Ascending aorta (tissue), 2 donors: ENCODE results near the gene KRT78. TPM values are rescaled to one million over a fixed set of nuclear protein-coding genes. Genes with fewer than 3 reads are reported as not detected.
"Not testable (repeated sequence)": the region's sequence is repeated elsewhere in the genome, so short reads cannot be mapped to it uniquely, and the experiment has no call there.

Experiments
- DNase-seq, 2 donors: peaks; one replicate each; pipeline ENCODE4 v3.0.0-alpha.2; 2019; ENCODE audit warnings: low spot score in 2 of 2
- H3K27ac ChIP-seq, 2 donors: fragments of 200-600 bp; sonication (generic); one replicate each; pipeline ENCODE4 v1.5.1; 2016 to 2017; ENCODE audit warnings: mild to moderate bottlenecking in 1 of 2
- H3K27me3 ChIP-seq: fragments of 200-600 bp; sonication (generic); one replicate; pipeline ENCODE4 v1.5.1; 2017
- H3K36me3 ChIP-seq, 2 donors: fragments of 200-600 bp; sonication (generic); one replicate each; pipeline ENCODE4 v1.5.1; 2016
- H3K4me1 ChIP-seq, 2 donors: fragments of 200-600 bp; sonication (generic); one replicate each; pipeline ENCODE4 v1.5.1; 2016 to 2017; ENCODE audit warnings: mild to moderate bottlenecking in 1 of 2
- H3K4me3 ChIP-seq, 2 donors: fragments of 200-600 bp; sonication (generic); one replicate each; pipeline ENCODE4 v1.5.1; 2016 to 2017; ENCODE audit warnings: mild to moderate bottlenecking in 1 of 2
- H3K9me3 ChIP-seq, 2 donors: fragments of 200-600 bp; sonication (generic); one replicate each; pipeline ENCODE4 v1.5.1; 2016
- CTCF ChIP-seq, 3 experiments: fragments of 200-600 bp in 2 of 3; fragments of 450-650 bp in 1 of 3; sonication (generic) in 2 of 3; IDR thresholded peaks; one replicate each; pipeline ENCODE4 v1.5.1; 2016 to 2019; ENCODE audit warnings: antibody characterized with exemption in 3 of 3, mild to moderate bottlenecking in 1 of 3, moderate library complexity in 1 of 3
- intact Hi-C: fragments of 100-400 bp; cut with DNase I; formaldehyde crosslinking; loops from one replicate; pipeline ENCODE4 v1.15.1; 2023
- total RNA-seq: library from RNA; depleted of rRNA; stranded (reverse); fragments of >200 nt; gene quantifications from one replicate; pipeline ENCODE4 v1.1.0, GENCODE V29; 2016

The KRT78 gene
- total RNA-seq, 1 donor from 2014 or later, result not detected

- TF ChIP-seq CTCF (IDR thresholded peaks at IDR 0.05), result no peak
- Histone ChIP-seq H3K4me3 (no peak overlapping the region), H3K9me3 (no peaks in the 10 kb centered on the region), H3K4me1 (no peaks in the 10 kb centered on the region), H3K27me3 (no peaks in the 10 kb centered on the region), H3K36me3 (no peaks in the 10 kb centered on the region), H3K27ac (no peak overlapping the region)
- DNase-seq, result no peak
- intact Hi-C loops, result no loop called here
Observed at GRCh38 chr12:52797529-52797894, 51.3 kb downstream of the KRT78 start.

DNA sequence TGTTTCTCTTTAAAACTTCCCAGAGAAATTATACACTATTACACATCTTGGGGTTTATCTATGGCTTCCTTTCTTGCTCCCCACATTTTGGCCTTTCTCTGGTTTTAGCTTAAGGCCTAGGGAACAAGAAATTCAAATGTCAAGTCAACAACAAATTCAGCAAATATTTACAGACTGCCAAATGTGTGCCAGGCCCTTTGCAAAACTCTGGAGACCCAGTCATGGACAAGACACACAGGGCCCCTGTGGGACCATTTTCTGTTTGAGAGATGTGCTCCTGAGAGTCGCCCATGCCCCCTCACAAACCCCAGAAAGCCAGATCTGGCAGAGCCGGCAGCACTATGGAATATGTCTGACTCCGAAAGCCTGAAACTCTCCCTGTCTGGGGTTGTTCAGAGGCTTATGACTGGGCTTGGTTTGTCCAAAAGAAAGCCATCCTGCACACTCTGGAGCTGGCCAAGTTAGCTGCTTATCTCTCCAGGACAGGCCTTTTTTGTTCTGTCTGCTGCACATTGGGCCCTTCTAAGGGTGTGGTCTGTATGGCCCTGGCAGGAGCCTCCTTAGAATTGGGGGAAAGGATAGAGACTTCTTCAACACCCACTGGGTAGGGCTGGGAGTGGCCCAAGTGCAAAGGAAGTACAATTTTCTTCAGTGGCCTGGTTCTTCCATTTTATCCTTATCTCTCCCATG lies 51.8 kb downstream of the KRT78 start:
- Histone ChIP-seq H3K27ac (no peak overlapping the region), H3K4me1 (no peaks in the 10 kb centered on the region), H3K4me3 (no peak overlapping the region), H3K9me3 (no peaks in the 10 kb centered on the region), H3K36me3 (no peaks in the 10 kb centered on the region), H3K27me3 (no peaks in the 10 kb centered on the region)
- DNase-seq, result no peak
- TF ChIP-seq CTCF (IDR thresholded peaks at IDR 0.05), result no peak
- intact Hi-C loops, result no loop called here

DNA sequence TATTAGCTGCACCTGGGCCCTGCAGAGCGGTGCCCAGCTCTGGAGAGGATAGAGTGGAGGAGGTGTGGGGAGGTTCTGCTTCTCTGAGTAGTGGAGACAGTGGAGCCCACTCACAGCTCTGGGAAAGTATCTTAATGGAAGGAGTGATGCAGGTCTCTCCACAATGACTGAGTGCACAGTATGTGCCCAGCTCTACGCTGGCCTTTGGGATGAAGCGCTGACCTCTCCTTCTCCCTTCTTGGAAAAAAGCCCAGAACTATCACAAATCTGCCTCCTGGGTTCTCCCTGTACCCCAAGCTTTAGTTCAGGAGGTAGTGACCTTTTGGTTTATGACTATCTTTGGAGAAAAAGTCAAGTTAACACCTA lies 52.4 kb downstream of the KRT78 start:
- no peaks in the 10 kb centered on the region for H3K9me3 ChIP-seq
- TF ChIP-seq CTCF (IDR thresholded peaks at IDR 0.05), result no peak
- no peaks in the 10 kb centered on the region for H3K27me3 ChIP-seq
- no peak overlapping the region for H3K27ac ChIP-seq
- no peak for DNase-seq
- no peaks in the 10 kb centered on the region for H3K4me1 ChIP-seq
- H3K36me3 ChIP-seq, result no peaks in the 10 kb centered on the region
- intact Hi-C loops, result no loop called here
- H3K4me3 ChIP-seq, result no peak overlapping the region

- Histone ChIP-seq H3K4me3 (no peak within 1 kb of the TSS), H3K27ac (no peak within 1 kb of the TSS), H3K4me1 (no peaks in the 10 kb centered on the region), H3K27me3 (no peaks in the 10 kb centered on the region), H3K36me3 (no peaks in the 10 kb centered on the region), H3K9me3 (no peaks in the 10 kb centered on the region)
- TF ChIP-seq CTCF (IDR thresholded peaks at IDR 0.05), result no peak
- no peak for DNase-seq
- intact Hi-C loops, result no loop called here
Observed at GRCh38 chr12:52795694-52796428, 52.9 kb downstream of the KRT78 start, which contains the start of gene KRT3. Gene KRT3 (minus strand): TSS chr12:52796117. CDS start chr12:52796042, 75 bp downstream.

GRCh38 chr12:52795332-52795674 lies 53.5 kb downstream of the KRT78 start:
- intact Hi-C loops, DNase-seq: not testable (repeated sequence)

GRCh38 chr12:52794479-52795331 lies 54.1 kb downstream of the KRT78 start:
- no peak for TF ChIP-seq CTCF (IDR thresholded peaks at IDR 0.05)
- intact Hi-C loops, result no loop called here
- H3K4me3 ChIP-seq, result no peak overlapping the region
- no peaks in the 10 kb centered on the region for H3K27me3 ChIP-seq
- H3K9me3 ChIP-seq, result no peaks in the 10 kb centered on the region
- H3K4me1 ChIP-seq, result no peaks in the 10 kb centered on the region
- no peak for DNase-seq
- H3K27ac ChIP-seq, result no peak overlapping the region
- no peaks in the 10 kb centered on the region for H3K36me3 ChIP-seq

More at GRCh38 chr12:52795332-52795674, 53.5 kb downstream of the KRT78 start:
- H3K27me3 ChIP-seq, H3K4me1 ChIP-seq, H3K4me3 ChIP-seq, H3K9me3 ChIP-seq, H3K27ac ChIP-seq, H3K36me3 ChIP-seq: not testable (repeated sequence)
